IgD-negative memory B cell (primary cell): Measurements from ENCODE around the gene UTP11. TPM values are rescaled to one million over a fixed set of nuclear protein-coding genes. Genes with fewer than 3 reads are reported as not detected.

Source experiments
- H3K27ac Mint-ChIP-seq, 3 donors: one replicate each; pipeline ENCODE4 v1.8.0; 2020 to 2022; ENCODE audit warnings: mild to moderate bottlenecking in 3 of 3, mixed read lengths in 3 of 3, moderate library complexity in 1 of 3
- H3K27me3 Mint-ChIP-seq: one replicate; pipeline ENCODE4 v1.8.0; 2021; ENCODE audit warnings: mixed read lengths
- H3K36me3 Mint-ChIP-seq: one replicate; pipeline ENCODE4 v1.8.0; 2020; ENCODE audit warnings: mild to moderate bottlenecking, mixed read lengths
- H3K4me1 Mint-ChIP-seq, 3 donors: one replicate each; pipeline ENCODE4 v1.8.0; 2020 to 2022; ENCODE audit warnings: mixed read lengths in 3 of 3, mild to moderate bottlenecking in 1 of 3
- H3K4me3 Mint-ChIP-seq, 4 donors: one replicate each; pipeline ENCODE4 v1.8.0; 2020 to 2022; ENCODE audit warnings: mild to moderate bottlenecking in 4 of 4, mixed read lengths in 4 of 4, moderate library complexity in 3 of 4
- H3K9me3 Mint-ChIP-seq, 3 donors: one replicate each; pipeline ENCODE4 v1.8.0; 2020 to 2021; ENCODE audit warnings: mixed read lengths in 3 of 3, mild to moderate bottlenecking in 1 of 3
- polyA plus RNA-seq: library from polyadenylated mRNA; unstranded; fragments of 300-500 nt; fragmentation: Illumina TruSeq; gene quantifications from one replicate; pipeline ENCODE4 v1.2.3, GENCODE V29; 2021

UTP11 gene
- polyA plus RNA-seq, 1 donor from 2014 or later = 18.9 TPM

DNA sequence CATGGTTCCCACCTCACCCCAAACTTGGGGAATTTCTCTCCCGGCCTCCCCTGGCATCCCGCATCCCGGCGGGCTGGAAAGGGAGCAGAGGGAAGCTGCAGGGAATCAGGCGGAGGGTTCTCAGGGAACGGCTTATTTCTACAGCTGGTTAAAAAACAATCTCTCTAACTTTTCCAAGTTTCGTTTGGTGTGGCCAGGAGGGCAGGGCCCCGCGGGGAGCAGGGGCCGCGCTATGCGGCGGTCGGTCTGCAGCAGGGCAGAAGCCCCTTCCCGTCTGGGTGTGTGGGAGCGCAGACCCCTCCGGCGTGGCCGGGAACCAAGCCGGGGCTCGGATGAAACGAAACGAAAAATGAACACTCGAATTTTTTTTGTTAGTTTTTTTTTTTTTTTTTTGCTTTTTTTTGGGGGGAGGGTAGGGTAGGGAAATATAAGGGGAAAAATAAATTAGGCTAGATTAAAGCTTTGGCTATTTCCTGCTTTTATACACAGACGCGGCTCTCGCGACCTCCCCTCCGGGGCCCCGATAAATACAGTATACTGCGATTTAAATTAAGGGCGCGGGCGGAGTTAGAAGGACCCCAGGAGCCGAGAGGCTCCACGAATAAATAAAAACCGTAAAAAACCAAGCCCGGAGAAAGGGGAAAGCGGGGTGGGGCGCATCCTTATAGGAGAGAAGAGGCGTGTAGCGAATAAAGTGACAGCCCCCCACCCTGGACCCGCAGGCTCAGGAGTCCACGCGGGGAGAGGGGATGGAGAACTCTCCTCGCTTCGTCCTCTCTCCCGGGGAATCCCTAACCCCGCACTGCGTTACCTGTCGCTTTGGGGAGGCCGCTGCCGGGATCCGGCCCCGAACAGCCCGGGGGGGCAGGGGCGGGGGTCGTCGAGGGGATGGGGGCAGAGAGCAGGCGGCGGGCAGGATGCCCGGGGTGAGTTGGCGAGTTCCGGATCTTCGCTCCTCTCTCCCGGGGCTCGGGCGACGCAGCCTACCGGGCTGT lies 32.0 kb downstream of the UTP11 start:
- H3K4me1 Mint-ChIP-seq = peaks cover 2 to 7% (median 5%) of the 10 kb centered on the region in 3 donors
- peaks cover 0 to 1% (median 0%) of the 10 kb centered on the region in 3 donors for H3K9me3 Mint-ChIP-seq
- peak overlapping the region; percentile 64 to 91 (median 76) for H3K4me3 Mint-ChIP-seq
- no peak overlapping the region for H3K27ac Mint-ChIP-seq
- no peaks in the 10 kb centered on the region for H3K36me3 Mint-ChIP-seq
- peaks cover 29% of the 10 kb centered on the region for H3K27me3 Mint-ChIP-seq

DNA sequence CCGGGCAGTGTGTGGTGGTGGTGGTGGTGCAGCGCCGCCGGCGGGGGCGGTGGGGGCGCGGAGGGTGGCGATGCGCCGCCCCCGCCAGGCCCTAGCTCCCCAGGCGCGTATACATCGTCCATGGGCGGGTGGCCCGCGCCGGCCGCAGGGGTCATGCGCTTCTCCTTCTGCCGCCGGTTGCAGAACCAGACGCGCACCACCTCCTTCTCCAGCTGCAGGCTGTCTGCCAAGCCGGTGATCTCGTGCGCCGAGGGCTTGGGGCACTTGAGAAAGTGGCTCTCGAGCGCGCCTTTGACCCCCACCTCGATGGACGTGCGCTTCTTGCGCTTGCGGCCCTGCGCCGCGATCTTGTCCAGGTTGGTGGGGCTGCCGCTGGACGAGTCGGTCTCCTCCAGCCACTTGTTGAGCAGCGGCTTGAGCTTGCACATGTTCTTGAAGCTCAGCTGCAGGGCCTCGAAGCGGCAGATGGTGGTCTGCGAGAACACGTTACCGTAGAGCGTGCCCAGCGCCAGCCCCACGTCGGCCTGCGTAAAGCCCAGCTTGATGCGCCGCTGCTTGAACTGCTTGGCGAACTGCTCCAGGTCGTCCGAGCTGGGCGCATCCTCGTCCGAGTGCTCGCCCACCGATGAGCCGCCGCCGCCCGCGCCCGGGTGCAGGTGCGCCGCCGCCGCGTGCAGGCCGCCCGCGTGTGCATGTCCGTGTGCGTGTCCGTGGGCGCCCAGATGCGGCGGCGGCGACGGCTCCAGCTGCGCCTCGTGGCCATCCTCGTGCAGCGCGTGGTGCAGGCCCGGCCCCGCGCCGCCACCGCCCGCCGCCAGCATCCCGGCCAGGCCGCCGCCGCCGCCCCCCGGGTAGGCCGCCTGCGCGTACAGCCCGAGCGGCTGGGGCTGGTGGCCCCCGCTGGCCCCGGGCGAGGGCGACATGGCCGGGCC lies 33.1 kb downstream of the UTP11 start:
- H3K4me3 Mint-ChIP-seq = peak overlapping the region in 3 of 4 donors; percentile 3 to 65 (median 50)
- H3K36me3 Mint-ChIP-seq = no peaks in the 10 kb centered on the region
- peak overlapping the region in 2 of 3 donors; percentile 32 to 63 for H3K27ac Mint-ChIP-seq
- peaks cover 0 to 1% (median 0%) of the 10 kb centered on the region in 3 donors for H3K9me3 Mint-ChIP-seq
- H3K4me1 Mint-ChIP-seq = peaks cover 3 to 11% (median 5%) of the 10 kb centered on the region in 3 donors
- H3K27me3 Mint-ChIP-seq = peaks cover 29% of the 10 kb centered on the region

- Mint-ChIP-seq H3K27me3 (peaks cover 29% of the 10 kb centered on the region), H3K27ac (peak within 1 kb of the TSS; percentile 78 to 81 (median 80))
Measured at GRCh38 chr1:38046333-38046883, 33.9 kb downstream of the UTP11 start, which contains the start of gene POU3F1. POU3F1 (minus strand) TSS chr1:38046793; CDS start chr1:38046743, 50 bp downstream.

GRCh38 chr1:38046884-38047602 lies 34.5 kb downstream of the UTP11 start:
- Mint-ChIP-seq H3K27ac (peak overlapping the region; percentile 78 to 81 (median 80)), H3K27me3 (peaks cover 24% of the 10 kb centered on the region)

More at GRCh38 chr1:38046333-38046883, 33.9 kb downstream of the UTP11 start, which contains the start of gene POU3F1:
- Mint-ChIP-seq H3K9me3 (peaks cover 0 to 1% (median 0%) of the 10 kb centered on the region in 3 donors), H3K4me1 (peaks cover 3 to 11% (median 5%) of the 10 kb centered on the region in 3 donors), H3K36me3 (no peaks in the 10 kb centered on the region), H3K4me3 (peak within 1 kb of the TSS; percentile 74 to 89 (median 82))

GRCh38 chr1:38047603-38048141 lies 35.1 kb downstream of the UTP11 start:
- Mint-ChIP-seq H3K9me3 (no peaks in the 10 kb centered on the region), H3K36me3 (no peaks in the 10 kb centered on the region), H3K4me1 (peaks cover 9 to 19% (median 15%) of the 10 kb centered on the region in 3 donors), H3K27ac (peak overlapping the region; percentile 78 to 81 (median 80)), H3K27me3 (peaks cover 20% of the 10 kb centered on the region), H3K4me3 (peak overlapping the region; percentile 74 to 89 (median 82))

More at GRCh38 chr1:38046884-38047602, 34.5 kb downstream of the UTP11 start:
- Mint-ChIP-seq H3K9me3 (no peaks in the 10 kb centered on the region), H3K4me3 (peak overlapping the region; percentile 74 to 89 (median 82)), H3K4me1 (peaks cover 6 to 12% (median 8%) of the 10 kb centered on the region in 3 donors), H3K36me3 (no peaks in the 10 kb centered on the region)

DNA sequence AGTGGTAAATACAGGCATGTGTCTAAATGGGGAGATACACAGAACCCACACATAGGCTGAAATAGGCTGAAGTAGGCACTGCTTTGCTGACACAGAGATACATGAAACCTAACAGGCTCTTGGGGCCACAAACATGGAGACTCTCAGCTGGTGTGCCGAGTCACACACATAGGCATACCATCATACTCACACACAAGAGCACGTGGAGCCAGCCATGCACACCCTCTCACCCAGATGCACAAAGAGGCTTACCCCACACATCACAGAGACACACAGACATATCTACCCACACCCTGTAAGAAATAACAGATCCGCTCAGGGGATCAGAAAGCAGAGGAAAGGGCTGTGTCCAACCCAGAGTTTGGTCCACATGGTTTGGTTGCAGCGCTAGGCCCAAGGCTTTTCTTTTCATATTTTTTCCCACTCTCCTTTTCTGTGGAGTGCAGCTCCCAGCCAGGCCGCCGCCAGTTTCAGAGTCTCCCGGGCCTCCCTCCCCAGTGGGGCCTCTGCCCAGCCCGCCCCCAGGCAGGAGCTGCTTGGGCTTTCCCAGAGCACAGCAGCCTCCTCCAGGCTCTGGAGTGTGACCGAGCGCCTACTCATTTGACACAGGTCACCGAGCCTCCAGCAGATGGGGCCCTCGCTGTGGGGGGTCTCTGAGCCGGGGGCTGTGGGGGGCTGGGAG lies 38.0 kb downstream of the UTP11 start:
- no peaks in the 10 kb centered on the region for H3K9me3 Mint-ChIP-seq
- no peaks in the 10 kb centered on the region for H3K36me3 Mint-ChIP-seq
- peak overlapping the region in 2 of 4 donors; percentile 28 to 51 for H3K4me3 Mint-ChIP-seq
- peak overlapping the region in 1 of 3 donors; percentile 16 for H3K27ac Mint-ChIP-seq
- peaks cover 19 to 21% (median 20%) of the 10 kb centered on the region in 3 donors for H3K4me1 Mint-ChIP-seq
- peaks cover 1% of the 10 kb centered on the region for H3K27me3 Mint-ChIP-seq

GRCh38 chr1:38051079-38051543 lies 38.6 kb downstream of the UTP11 start:
- no peaks in the 10 kb centered on the region for H3K36me3 Mint-ChIP-seq
- no peak overlapping the region for H3K27ac Mint-ChIP-seq
- no peaks in the 10 kb centered on the region for H3K9me3 Mint-ChIP-seq
- H3K4me3 Mint-ChIP-seq = no peak overlapping the region
- peaks cover 19 to 21% (median 20%) of the 10 kb centered on the region in 3 donors for H3K4me1 Mint-ChIP-seq
- peaks cover 1% of the 10 kb centered on the region for H3K27me3 Mint-ChIP-seq

DNA sequence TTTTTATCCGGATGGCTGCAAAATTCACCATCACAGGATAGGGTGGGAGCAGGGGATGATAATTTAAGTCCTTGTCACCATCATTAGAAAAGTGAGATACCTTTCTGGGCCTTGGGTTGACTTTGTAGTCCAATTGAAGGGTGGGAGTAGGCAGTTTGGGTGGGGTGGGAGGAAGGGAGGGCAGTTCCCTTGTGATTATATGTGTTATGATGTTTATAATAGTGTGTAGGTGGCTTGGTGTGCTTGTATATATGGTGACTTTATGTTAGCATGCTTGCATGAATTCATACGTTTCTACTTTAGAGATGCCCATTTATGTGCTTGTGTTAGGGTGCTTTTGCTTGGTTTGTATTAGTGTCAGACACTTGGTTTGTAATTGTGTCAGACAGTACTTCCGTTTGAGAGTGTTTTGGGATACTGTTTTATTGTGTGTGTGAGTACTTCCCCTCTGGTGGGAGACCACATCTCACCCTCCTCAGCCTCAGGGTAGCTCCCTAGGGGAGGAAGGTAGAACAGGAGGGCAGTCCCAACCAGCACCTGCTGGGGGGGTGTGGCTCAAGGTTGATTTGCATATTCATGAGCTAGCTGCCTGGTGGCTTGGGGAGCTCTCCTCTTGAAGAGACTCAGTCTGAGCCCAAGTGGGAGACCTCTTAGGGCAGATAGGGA lies 40.3 kb downstream of the UTP11 start:
- no peaks in the 10 kb centered on the region for H3K9me3 Mint-ChIP-seq
- H3K4me3 Mint-ChIP-seq = peak overlapping the region in 3 of 4 donors; percentile 5 to 76 (median 34)
- H3K4me1 Mint-ChIP-seq = peaks cover 19 to 21% (median 20%) of the 10 kb centered on the region in 3 donors
- H3K36me3 Mint-ChIP-seq = no peaks in the 10 kb centered on the region
- no peaks in the 10 kb centered on the region for H3K27me3 Mint-ChIP-seq
- peak overlapping the region in 2 of 3 donors; percentile 8 to 68 for H3K27ac Mint-ChIP-seq

DNA sequence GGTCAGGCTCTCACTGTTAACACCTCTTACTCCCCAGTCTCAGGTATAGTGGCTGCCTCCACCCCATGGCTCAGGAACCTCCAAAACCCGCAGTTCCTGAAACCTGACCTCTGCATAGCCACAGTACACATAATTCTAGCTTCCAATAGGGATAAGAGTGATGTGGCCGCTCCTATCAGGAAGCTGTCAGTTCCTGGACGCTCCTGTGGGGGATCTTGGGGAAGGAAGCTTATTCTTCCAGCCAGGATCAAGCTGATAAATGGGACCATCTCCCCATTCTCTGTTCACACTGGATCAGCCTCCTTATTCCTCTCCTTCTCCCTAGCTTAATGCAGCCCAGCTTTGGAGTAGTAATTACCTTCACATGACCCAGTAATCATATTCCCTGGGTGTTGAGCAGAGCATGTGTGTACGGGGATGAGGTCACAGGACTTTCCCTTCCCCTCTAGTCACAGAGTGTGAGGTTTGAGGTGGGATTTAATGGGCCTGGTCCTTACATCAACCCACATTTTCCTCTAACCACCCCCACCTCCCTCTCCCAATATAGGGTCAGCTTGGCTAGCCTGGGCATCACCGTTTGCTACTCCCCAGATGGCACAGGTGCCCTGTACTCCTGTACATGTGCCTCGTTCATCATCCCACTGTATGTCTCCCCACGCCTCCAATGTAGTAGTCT lies 41.0 kb downstream of the UTP11 start:
- no peaks in the 10 kb centered on the region for H3K9me3 Mint-ChIP-seq
- peak overlapping the region in 1 of 3 donors; percentile 25 for H3K27ac Mint-ChIP-seq
- no peak overlapping the region for H3K4me3 Mint-ChIP-seq
- no peaks in the 10 kb centered on the region for H3K36me3 Mint-ChIP-seq
- no peaks in the 10 kb centered on the region for H3K27me3 Mint-ChIP-seq
- peaks cover 19 to 21% (median 20%) of the 10 kb centered on the region in 3 donors for H3K4me1 Mint-ChIP-seq

DNA sequence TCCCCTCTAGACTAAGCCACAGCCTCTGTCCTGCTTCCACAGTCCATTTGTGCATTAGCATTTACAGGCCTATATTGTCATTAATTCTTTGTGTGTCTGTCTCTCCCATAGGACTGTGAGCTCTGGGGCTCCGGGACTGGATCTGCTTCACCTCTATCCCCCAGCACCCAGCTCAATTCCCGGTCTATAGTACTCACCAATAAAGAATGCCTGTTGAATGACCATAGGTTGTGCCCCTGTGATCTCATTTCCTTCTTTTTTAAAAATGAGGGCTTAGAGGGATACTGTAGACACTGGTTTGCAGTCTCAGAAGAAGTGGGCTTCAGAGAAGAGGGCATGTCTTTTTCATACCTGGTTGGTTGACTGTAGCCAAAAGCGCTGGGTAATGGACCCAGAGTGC lies 42.9 kb downstream of the UTP11 start:
- Mint-ChIP-seq H3K27ac (no peak overlapping the region), H3K4me1 (peaks cover 19 to 25% (median 20%) of the 10 kb centered on the region in 3 donors), H3K4me3 (peak overlapping the region in 1 of 4 donors; percentile 67), H3K27me3 (no peaks in the 10 kb centered on the region), H3K36me3 (no peaks in the 10 kb centered on the region), H3K9me3 (no peaks in the 10 kb centered on the region)

DNA sequence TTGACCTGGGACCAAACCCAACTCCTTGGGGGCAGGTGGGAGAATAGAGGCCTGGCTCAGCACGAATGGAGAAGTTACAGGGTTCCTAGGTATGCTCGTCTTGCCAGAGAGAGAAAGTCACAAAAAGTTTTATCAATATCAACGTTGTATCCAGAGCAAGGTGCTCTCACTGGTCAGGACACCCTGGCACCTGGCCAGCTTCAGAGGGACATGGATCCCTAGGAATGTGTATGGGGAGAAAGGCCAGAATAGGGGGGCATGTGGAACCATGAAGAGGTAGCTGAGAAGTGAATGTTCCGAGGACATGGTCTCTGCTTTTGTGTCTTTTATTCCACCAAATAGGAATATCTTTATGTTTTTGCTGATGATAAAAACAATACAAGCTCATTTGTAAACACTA lies 43.4 kb downstream of the UTP11 start:
- H3K9me3 Mint-ChIP-seq = no peaks in the 10 kb centered on the region
- no peaks in the 10 kb centered on the region for H3K36me3 Mint-ChIP-seq
- no peak overlapping the region for H3K27ac Mint-ChIP-seq
- H3K27me3 Mint-ChIP-seq = no peaks in the 10 kb centered on the region
- H3K4me1 Mint-ChIP-seq = peaks cover 18 to 25% (median 18%) of the 10 kb centered on the region in 3 donors
- peak overlapping the region in 1 of 4 donors; percentile 63 for H3K4me3 Mint-ChIP-seq
